ENCODE measurements around the gene DDTL.
"Not testable (repeated sequence)": the region's sequence is repeated elsewhere in the genome, so short reads cannot be mapped to it uniquely, and the experiment has no call there.

DDTL gene

GRCh38 chr22:23984430-23984829 lies 17.7 kb downstream of the DDTL start:
- DNase-seq (ENCODE audit: insufficient read length, low spot score), result no peak
- no peak for TF ChIP-seq POLR2A (IDR thresholded peaks at IDR 0.05; ENCODE audit: low read depth, low read length)
- no peak for TF ChIP-seq SPI1 (IDR thresholded peaks at IDR 0.05; ENCODE audit: low read depth, low read length)
- TF ChIP-seq PAX5 (IDR thresholded peaks at IDR 0.05; ENCODE audit: insufficient read depth, low read length, severe bottlenecking), result no peak
- no peak for TF ChIP-seq POU2F2 (IDR thresholded peaks at IDR 0.05; ENCODE audit: low read depth, low read length)
- no peak for TF ChIP-seq TAF1 (IDR thresholded peaks at IDR 0.05; ENCODE audit: low read depth, low read length)
- no peak for FAIRE-seq

GRCh38 chr22:23986089-23986488 lies 19.4 kb downstream of the DDTL start:
- DNase-seq (ENCODE audit: insufficient read length, low spot score); FAIRE-seq: not testable (repeated sequence)

- not testable (repeated sequence) for DNase-seq (ENCODE audit: insufficient read length, low spot score)
- peak; percentile 55 for FAIRE-seq
These were observed 20.0 kb downstream of the DDTL start for GRCh38 chr22:23986538-23987178.

- not testable (repeated sequence) for DNase-seq (ENCODE audit: insufficient read length, low spot score); FAIRE-seq
These were observed 23.0 kb downstream of the DDTL start for GRCh38 chr22:23989583-23990244.

GRCh38 chr22:23993080-23993479 lies 26.4 kb downstream of the DDTL start:
- not testable (repeated sequence) for FAIRE-seq; DNase-seq (ENCODE audit: insufficient read length, low spot score)

- not testable (repeated sequence) for DNase-seq (ENCODE audit: insufficient read length, low spot score)
- peak; percentile 26 for FAIRE-seq
These were observed 27.0 kb downstream of the DDTL start for GRCh38 chr22:23993581-23994177.

GRCh38 chr22:23997092-23997491 lies 30.4 kb downstream of the DDTL start:
- DNase-seq (ENCODE audit: insufficient read length, low spot score) (no peak), FAIRE-seq (no peak)
- no peak for TF ChIP-seq POU2F2 (IDR thresholded peaks at IDR 0.05; ENCODE audit: low read depth, low read length)

GRCh38 chr22:23999779-24000178 lies 33.1 kb downstream of the DDTL start:
- FAIRE-seq; DNase-seq (ENCODE audit: insufficient read length, low spot score): not testable (repeated sequence)

GRCh38 chr22:24001314-24001713 lies 34.6 kb downstream of the DDTL start:
- FAIRE-seq, result no peak
- TF ChIP-seq SPI1 (IDR thresholded peaks at IDR 0.05; ENCODE audit: low read depth, low read length) (no peak), TAF1 (IDR thresholded peaks at IDR 0.05; ENCODE audit: low read depth, low read length) (no peak), POU2F2 (IDR thresholded peaks at IDR 0.05; ENCODE audit: low read depth, low read length) (no peak), POLR2AphosphoS5 (IDR thresholded peaks at IDR 0.05; ENCODE audit: low read depth, low read length) (no peak), POLR2A (IDR thresholded peaks at IDR 0.05; ENCODE audit: low read depth, low read length) (no peak), PAX5 (IDR thresholded peaks at IDR 0.05; ENCODE audit: insufficient read depth, low read length, severe bottlenecking) (no peak)
- no peak for DNase-seq (ENCODE audit: insufficient read length, low spot score)

GRCh38 chr22:24002272-24002671 lies 35.6 kb downstream of the DDTL start:
- no peak for DNase-seq (ENCODE audit: insufficient read length, low spot score)
- FAIRE-seq, result no peak
- no peak for TF ChIP-seq PAX5 (IDR thresholded peaks at IDR 0.05; ENCODE audit: insufficient read depth, low read length, severe bottlenecking)
- no peak for TF ChIP-seq POLR2A (IDR thresholded peaks at IDR 0.05; ENCODE audit: low read depth, low read length)
- TF ChIP-seq POLR2AphosphoS5 (IDR thresholded peaks at IDR 0.05; ENCODE audit: low read depth, low read length), result no peak
- TF ChIP-seq POU2F2 (IDR thresholded peaks at IDR 0.05; ENCODE audit: low read depth, low read length), result no peak
- no peak for TF ChIP-seq TAF1 (IDR thresholded peaks at IDR 0.05; ENCODE audit: low read depth, low read length)
- TF ChIP-seq SPI1 (IDR thresholded peaks at IDR 0.05; ENCODE audit: low read depth, low read length), result no peak

GRCh38 chr22:24002851-24003250 lies 36.2 kb downstream of the DDTL start:
- FAIRE-seq, result no peak
- TF ChIP-seq POLR2A (IDR thresholded peaks at IDR 0.05; ENCODE audit: low read depth, low read length) (no peak), POLR2AphosphoS5 (IDR thresholded peaks at IDR 0.05; ENCODE audit: low read depth, low read length) (no peak), TAF1 (IDR thresholded peaks at IDR 0.05; ENCODE audit: low read depth, low read length) (no peak), PAX5 (IDR thresholded peaks at IDR 0.05; ENCODE audit: insufficient read depth, low read length, severe bottlenecking) (no peak), SPI1 (IDR thresholded peaks at IDR 0.05; ENCODE audit: low read depth, low read length) (no peak), POU2F2 (IDR thresholded peaks at IDR 0.05; ENCODE audit: low read depth, low read length) (no peak)
- DNase-seq (ENCODE audit: insufficient read length, low spot score), result no peak

- TF ChIP-seq POLR2A (IDR thresholded peaks at IDR 0.05; ENCODE audit: low read depth, low read length) (no peak), PAX5 (IDR thresholded peaks at IDR 0.05; ENCODE audit: insufficient read depth, low read length, severe bottlenecking) (no peak), POU2F2 (IDR thresholded peaks at IDR 0.05; ENCODE audit: low read depth, low read length) (no peak), POLR2AphosphoS5 (IDR thresholded peaks at IDR 0.05; ENCODE audit: low read depth, low read length) (no peak), SPI1 (IDR thresholded peaks at IDR 0.05; ENCODE audit: low read depth, low read length) (no peak), TAF1 (IDR thresholded peaks at IDR 0.05; ENCODE audit: low read depth, low read length) (no peak)
- no peak for DNase-seq (ENCODE audit: insufficient read length, low spot score)
- no peak for FAIRE-seq
These were observed 37.2 kb downstream of the DDTL start for GRCh38 chr22:24003887-24004286.
